ENCODE data around the gene FBXL7.

DNA sequence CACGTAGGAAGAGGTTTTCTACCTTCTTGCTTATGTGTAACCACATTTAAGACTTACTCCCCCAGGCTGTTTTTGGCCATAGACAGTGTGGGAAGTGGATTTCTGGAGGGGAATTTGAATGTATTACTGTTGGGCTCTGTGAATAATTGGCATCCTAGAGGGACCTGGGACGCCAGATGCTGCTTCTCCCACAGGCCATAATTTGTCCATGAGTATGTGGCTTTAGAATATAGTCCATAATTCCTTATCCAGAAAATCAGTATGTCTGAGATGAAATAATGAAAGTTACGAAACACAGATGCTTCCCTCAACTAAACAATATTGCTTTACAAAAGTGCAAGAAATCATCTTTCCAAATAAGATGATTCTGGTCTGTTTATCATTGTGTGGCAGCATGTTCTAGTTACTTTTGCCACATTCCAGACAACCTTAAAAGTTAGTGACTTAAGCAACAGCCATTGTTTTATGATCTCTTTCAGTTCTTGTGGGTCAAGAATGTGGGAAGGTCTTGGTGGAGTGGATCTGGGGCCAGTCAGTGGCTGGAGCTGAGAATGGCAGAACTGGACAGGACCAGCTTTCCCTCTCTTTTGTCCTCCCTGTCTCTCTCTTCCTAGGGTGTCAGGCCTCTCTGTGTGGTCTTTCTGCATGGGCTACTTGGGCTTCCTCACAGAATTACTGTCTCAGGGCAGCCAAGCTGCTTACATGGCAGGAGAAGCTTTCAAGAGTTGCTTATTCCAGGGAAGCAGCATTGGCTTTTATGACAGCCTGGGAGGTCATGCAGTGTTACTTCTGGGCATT lies 79.4 kb downstream of the FBXL7 start:
- TF ChIP-seq, protein P1, sequence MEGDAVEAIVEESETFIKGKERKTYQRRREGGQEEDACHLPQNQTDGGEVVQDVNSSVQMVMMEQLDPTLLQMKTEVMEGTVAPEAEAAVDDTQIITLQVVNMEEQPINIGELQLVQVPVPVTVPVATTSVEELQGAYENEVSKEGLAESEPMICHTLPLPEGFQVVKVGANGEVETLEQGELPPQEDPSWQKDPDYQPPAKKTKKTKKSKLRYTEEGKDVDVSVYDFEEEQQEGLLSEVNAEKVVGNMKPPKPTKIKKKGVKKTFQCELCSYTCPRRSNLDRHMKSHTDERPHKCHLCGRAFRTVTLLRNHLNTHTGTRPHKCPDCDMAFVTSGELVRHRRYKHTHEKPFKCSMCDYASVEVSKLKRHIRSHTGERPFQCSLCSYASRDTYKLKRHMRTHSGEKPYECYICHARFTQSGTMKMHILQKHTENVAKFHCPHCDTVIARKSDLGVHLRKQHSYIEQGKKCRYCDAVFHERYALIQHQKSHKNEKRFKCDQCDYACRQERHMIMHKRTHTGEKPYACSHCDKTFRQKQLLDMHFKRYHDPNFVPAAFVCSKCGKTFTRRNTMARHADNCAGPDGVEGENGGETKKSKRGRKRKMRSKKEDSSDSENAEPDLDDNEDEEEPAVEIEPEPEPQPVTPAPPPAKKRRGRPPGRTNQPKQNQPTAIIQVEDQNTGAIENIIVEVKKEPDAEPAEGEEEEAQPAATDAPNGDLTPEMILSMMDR (IDR thresholded peaks at IDR 0.05), result no peak
- TF ChIP-seq EZH2 (IDR thresholded peaks at IDR 0.05), result no peak
